GM04504 (cell line): ENCODE results near the gene UROC1.

ENCODE experiments used
- DNase-seq: peaks from one replicate; pipeline ENCODE4 v3.0.0-alpha.2; 2012; ENCODE audit warnings: low read depth

UROC1 gene

GRCh38 chr3:126440709-126440995 is 76.9 kb downstream of the UROC1 start:
- no peak for DNase-seq

DNA sequence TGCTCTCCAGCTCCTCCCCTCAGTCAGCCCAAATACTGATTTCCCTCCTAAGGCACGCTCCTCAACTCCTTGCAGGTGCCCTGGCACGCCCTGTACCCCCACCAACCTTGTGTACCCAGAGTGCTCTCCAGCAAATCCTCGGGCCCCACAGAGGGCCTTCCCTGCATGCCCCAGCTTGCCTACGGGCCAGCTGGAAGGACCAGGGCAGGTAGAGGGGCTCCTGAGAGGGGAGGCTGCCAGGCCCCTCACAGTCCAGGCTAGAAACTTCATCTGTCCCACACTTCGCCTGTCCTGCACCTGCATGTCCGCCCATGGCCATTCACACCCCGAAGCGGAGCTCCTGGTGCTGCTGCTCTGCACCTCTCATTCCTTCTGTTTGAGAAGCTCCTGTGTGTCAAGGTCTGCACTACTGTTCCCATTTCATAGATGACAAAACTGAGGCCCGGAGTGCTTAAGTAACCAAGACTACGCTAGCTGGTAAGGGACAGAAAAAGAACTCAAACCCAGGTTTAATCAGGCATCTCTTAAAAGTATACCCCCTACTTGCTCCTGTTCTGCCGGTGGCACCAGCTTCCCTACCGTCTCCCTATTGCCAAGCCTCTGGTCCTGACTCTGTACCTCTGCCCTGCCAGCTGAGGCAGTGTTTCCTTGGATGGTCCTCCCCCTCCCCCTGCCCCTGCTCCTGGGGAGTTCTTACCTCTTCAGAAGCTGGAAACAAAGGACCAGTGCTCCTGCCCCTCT is 77.4 kb downstream of the UROC1 start:
- no peak for DNase-seq

DNA sequence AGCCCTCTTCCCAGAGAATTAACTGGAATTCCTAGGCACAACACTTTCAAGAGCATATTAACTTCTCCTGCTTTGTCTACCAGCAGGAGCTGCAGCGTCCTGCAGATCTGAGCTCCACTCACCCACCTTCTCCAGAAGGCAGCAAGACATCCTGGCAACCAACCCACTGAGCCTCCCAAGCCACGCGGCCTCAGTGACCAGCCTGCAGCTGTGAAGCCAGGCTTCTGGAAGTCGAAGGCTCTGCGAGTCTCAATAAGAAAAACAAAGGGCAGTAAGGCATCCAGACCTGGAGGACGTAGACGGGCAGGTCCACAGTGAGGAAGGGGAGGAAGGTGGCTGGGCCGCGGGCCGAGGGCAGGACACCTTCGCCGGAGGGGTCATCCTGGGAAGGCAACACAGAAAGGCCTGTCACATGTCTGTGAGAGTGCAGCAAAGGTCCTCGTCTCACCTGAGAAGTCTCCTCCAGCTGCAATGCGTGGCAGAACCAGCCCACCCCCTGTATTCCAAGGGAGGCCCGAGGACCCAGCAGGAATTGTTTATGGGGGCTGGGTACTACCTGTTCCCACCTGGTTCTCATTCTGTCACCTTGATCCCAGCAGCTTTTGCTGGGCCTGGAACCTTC is 78.1 kb downstream of the UROC1 start:
- DNase-seq: no peak

DNA sequence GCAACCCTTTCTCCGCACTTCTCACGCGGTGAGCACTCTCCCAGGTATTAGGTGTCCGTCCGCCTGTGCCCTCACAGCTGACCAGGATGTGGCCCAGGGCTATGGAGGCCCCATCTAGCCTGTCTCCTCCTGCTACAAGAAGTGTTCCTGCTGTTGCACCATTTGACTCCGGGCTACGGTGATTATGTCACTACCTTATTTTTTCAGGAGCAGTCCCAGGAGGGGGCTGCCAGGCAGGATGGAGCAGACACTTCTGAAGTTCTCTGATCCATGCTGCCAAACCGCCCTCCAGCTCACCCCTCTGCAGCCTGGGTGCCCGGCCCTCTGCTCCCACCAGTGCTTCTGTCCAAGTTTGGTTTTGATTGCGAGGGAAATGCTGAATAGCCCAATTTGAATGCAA is 78.8 kb downstream of the UROC1 start:
- no peak for DNase-seq

GRCh38 chr3:126438186-126438585 is 79.4 kb downstream of the UROC1 start:
- no peak for DNase-seq

GRCh38 chr3:126436826-126437717 is 80.5 kb downstream of the UROC1 start:
- no peak for DNase-seq

GRCh38 chr3:126435456-126436315 is 81.9 kb downstream of the UROC1 start:
- no peak for DNase-seq

GRCh38 chr3:126434931-126435411 is 82.6 kb downstream of the UROC1 start:
- DNase-seq: no peak

- no peak for DNase-seq
These were observed 83.3 kb downstream of the UROC1 start for GRCh38 chr3:126434264-126434590.

- no peak for DNase-seq
These were observed 83.9 kb downstream of the UROC1 start for GRCh38 chr3:126433496-126434263.

GRCh38 chr3:126433105-126433430 is 84.5 kb downstream of the UROC1 start:
- DNase-seq: no peak

DNA sequence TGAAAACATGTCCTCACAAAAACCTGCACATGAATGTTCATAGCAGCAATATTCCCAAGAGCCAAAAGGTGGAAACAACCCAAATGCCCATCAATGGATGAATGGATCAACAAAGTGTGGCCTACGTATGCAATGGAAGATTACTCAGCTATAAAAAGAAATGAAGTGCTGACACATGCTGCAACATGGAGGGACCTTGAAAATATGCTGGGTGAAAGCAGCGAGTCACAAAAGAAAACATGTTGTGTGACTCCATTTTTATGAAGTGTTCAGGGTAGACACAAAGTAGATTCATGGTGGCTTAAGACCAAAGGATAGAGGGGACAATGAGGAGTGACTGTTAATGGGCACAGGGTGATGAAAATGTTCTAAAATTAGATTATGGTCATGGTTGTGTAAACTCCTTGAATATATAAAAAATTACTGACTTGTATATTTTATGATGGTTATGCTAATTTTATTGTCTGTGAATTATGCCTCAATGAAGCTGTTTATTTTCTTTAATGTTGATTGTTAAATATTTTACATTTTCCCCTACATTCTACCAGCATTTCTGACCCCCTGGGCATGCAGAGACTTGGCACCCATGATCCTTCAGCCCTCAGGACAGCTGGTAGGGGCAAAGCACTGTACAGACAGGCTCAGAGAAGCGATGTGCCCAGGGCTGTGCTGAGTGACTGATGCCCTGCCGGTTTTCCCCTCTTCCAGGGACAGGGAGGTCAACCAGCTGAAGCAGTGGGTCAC is 85.0 kb downstream of the UROC1 start:
- DNase-seq: no peak
